SK-N-SH treated with all-trans-retinoic acid at 6 μM for 48 hours (cell line): ENCODE measurements around the gene KIFC3.
A peak's percentile ranks its signal among the peaks of the same experiment; 100 is the strongest.

Source experiments
- ATAC-seq: fragments of 200-7000 bp; cut with Tn5 transposase; 3 replicates; pipeline ENCODE4 v1.9.1; 2020; ENCODE audit warnings: mild to moderate bottlenecking, moderate library complexity
- ARNTL ChIP-seq: fragments of 450-650 bp; formaldehyde crosslinking; IDR thresholded peaks from 2 replicates; pipeline ENCODE4 v1.5.0; 2020; ENCODE audit warnings: low read depth, mild to moderate bottlenecking, moderate library complexity, borderline replicate concordance
- CSDC2 ChIP-seq: fragments of 250-450 bp; sonication (Bioruptor Pico); IDR thresholded peaks from 2 replicates; pipeline ENCODE4 v1.5.0; 2020; ENCODE audit warnings: mild to moderate bottlenecking, moderate library complexity
- CSRNP3 ChIP-seq: fragments of 250-450 bp; sonication (Bioruptor Pico); IDR thresholded peaks from 2 replicates; pipeline ENCODE4 v1.5.1; 2021; ENCODE audit warnings: mild to moderate bottlenecking, moderate library complexity
- ESRRG ChIP-seq: fragments of 250-450 bp; sonication (Bioruptor Pico); IDR thresholded peaks from 2 replicates; pipeline ENCODE4 v1.6.1; 2021; ENCODE audit warnings: mild to moderate bottlenecking
- GLIS3 ChIP-seq: fragments of 250-450 bp; sonication (Bioruptor Pico); IDR thresholded peaks from 2 replicates; pipeline ENCODE4 v1.5.0; 2020; ENCODE audit warnings: mild to moderate bottlenecking, moderate library complexity
- ISL1 ChIP-seq: fragments of 250-450 bp; sonication (Bioruptor Pico); IDR thresholded peaks from 2 replicates; pipeline ENCODE4 v2.1.2; 2022; ENCODE audit warnings: mild to moderate bottlenecking, moderate library complexity
- PATZ1 ChIP-seq: fragments of 250-450 bp; sonication (Bioruptor Pico); IDR thresholded peaks from 2 replicates; pipeline ENCODE4 v1.8.0; 2020; ENCODE audit warnings: mild to moderate bottlenecking, moderate library complexity, borderline replicate concordance
- POU6F1 ChIP-seq: fragments of 250-450 bp; sonication (Bioruptor Pico); IDR thresholded peaks from 2 replicates; pipeline ENCODE4 v1.8.0; 2021; ENCODE audit warnings: low read depth, mild to moderate bottlenecking, moderate library complexity, borderline replicate concordance
- PPARA ChIP-seq: fragments of 250-450 bp; sonication (Bioruptor Pico); IDR thresholded peaks from 2 replicates; pipeline ENCODE4 v1.5.0; 2020; ENCODE audit warnings: mild to moderate bottlenecking, borderline replicate concordance
- RARB ChIP-seq: fragments of 250-450 bp; sonication (Bioruptor Pico); IDR thresholded peaks from 2 replicates; pipeline ENCODE4 v1.8.0; 2021; ENCODE audit warnings: mild to moderate bottlenecking, moderate library complexity
- SNAI2 ChIP-seq: fragments of 250-450 bp; sonication (Bioruptor Pico); IDR thresholded peaks from 2 replicates; pipeline ENCODE4 v1.5.0; 2020; ENCODE audit warnings: mild to moderate bottlenecking, moderate library complexity
- TCF4 ChIP-seq: fragments of 250-450 bp; sonication (Bioruptor Pico); IDR thresholded peaks from 2 replicates; pipeline ENCODE4 v1.8.0; 2021; ENCODE audit warnings: mild to moderate bottlenecking, moderate library complexity, borderline replicate concordance
- TOX ChIP-seq: fragments of 250-450 bp; sonication (Bioruptor Pico); IDR thresholded peaks from 2 replicates; pipeline ENCODE4 v1.8.0; 2021; ENCODE audit warnings: mild to moderate bottlenecking, moderate library complexity, borderline replicate concordance
- TSHZ2 ChIP-seq: fragments of 250-450 bp; sonication (Bioruptor Pico); IDR thresholded peaks from 2 replicates; pipeline ENCODE4 v1.5.0; 2020; ENCODE audit warnings: mild to moderate bottlenecking, moderate library complexity
- ZC3H10 ChIP-seq: fragments of 250-450 bp; sonication (Bioruptor Pico); IDR thresholded peaks from 2 replicates; pipeline ENCODE4 v1.5.1; 2021; ENCODE audit warnings: mild to moderate bottlenecking, moderate library complexity
- ZFP3 ChIP-seq: fragments of 250-450 bp; sonication (Bioruptor Pico); IDR thresholded peaks from 2 replicates; pipeline ENCODE4 v1.5.0; 2020; ENCODE audit warnings: mild to moderate bottlenecking, moderate library complexity
- ZFP30 ChIP-seq: fragments of 450-650 bp; formaldehyde crosslinking; IDR thresholded peaks from 2 replicates; pipeline ENCODE4 v1.5.0; 2022; ENCODE audit warnings: mild to moderate bottlenecking, moderate library complexity
- ZNF565 ChIP-seq: fragments of 450-650 bp; formaldehyde crosslinking; conservative IDR thresholded peaks from 2 replicates; pipeline ENCODE4 v1.5.0; 2020; ENCODE audit warnings: low read depth, mild to moderate bottlenecking, moderate library complexity
- ZNF8 ChIP-seq: fragments of 450-650 bp; formaldehyde crosslinking; IDR thresholded peaks from 2 replicates; pipeline ENCODE4 v1.5.0; 2020; ENCODE audit warnings: mild to moderate bottlenecking, moderate library complexity

Gene KIFC3

GRCh38 chr16:57826706-57827625 lies 24.7 kb upstream of the KIFC3 start:
- TF ChIP-seq TSHZ2 (CRISPR knock-in tag), result no peak
- TF ChIP-seq SNAI2 (CRISPR knock-in tag), result no peak
- no peak for TF ChIP-seq CSRNP3 (CRISPR knock-in tag)
- TF ChIP-seq ARNTL (CRISPR knock-in tag), result no peak
- no peak for TF ChIP-seq POU6F1
- TF ChIP-seq GLIS3 (CRISPR knock-in tag), result no peak
- no peak for TF ChIP-seq ZC3H10 (CRISPR knock-in tag)
- TF ChIP-seq TCF4 (CRISPR knock-in tag), result no peak
- TF ChIP-seq CSDC2, result no peak
- no peak for TF ChIP-seq ZFP3 (CRISPR knock-in tag)
- peak; percentile 54; the same call in 1 of the 3 replicates for ATAC-seq

GRCh38 chr16:57826052-57826451 lies 23.8 kb upstream of the KIFC3 start:
- no peak for TF ChIP-seq TSHZ2 (CRISPR knock-in tag)
- no peak for TF ChIP-seq SNAI2 (CRISPR knock-in tag)
- TF ChIP-seq CSRNP3 (CRISPR knock-in tag), result no peak
- no peak for TF ChIP-seq TOX (CRISPR knock-in tag)
- no peak for TF ChIP-seq ZFP30 (CRISPR knock-in tag)
- no peak for TF ChIP-seq CSDC2
- no peak for TF ChIP-seq GLIS3 (CRISPR knock-in tag)
- no peak for TF ChIP-seq PPARA (CRISPR knock-in tag)
- no peak for TF ChIP-seq ZNF8 (CRISPR knock-in tag)
- TF ChIP-seq ZNF565 (CRISPR knock-in tag), result no peak
- TF ChIP-seq ZC3H10 (CRISPR knock-in tag), result no peak
- TF ChIP-seq PATZ1 (CRISPR knock-in tag), result no peak
- TF ChIP-seq POU6F1, result no peak
- TF ChIP-seq ISL1 (CRISPR knock-in tag), result no peak
- no peak for TF ChIP-seq RARB (CRISPR knock-in tag)
- no peak for TF ChIP-seq ARNTL (CRISPR knock-in tag)
- no peak for TF ChIP-seq ESRRG (CRISPR knock-in tag)
- no peak for ATAC-seq
